NCI-H2196 treated with DMSO at 0.1 percent for 48 hours (cell line): ENCODE results near the gene ASPHD1.
"Not testable (repeated sequence)": the region's sequence is repeated elsewhere in the genome, so short reads cannot be mapped to it uniquely, and the experiment has no call there.

Experiments used
- DNase-seq: peaks from one replicate; lab custom pipeline; 2025; ENCODE audit not compliant: unreplicated experiment; lab: John Stamatoyannopoulos, UW

Gene ASPHD1, protein sequence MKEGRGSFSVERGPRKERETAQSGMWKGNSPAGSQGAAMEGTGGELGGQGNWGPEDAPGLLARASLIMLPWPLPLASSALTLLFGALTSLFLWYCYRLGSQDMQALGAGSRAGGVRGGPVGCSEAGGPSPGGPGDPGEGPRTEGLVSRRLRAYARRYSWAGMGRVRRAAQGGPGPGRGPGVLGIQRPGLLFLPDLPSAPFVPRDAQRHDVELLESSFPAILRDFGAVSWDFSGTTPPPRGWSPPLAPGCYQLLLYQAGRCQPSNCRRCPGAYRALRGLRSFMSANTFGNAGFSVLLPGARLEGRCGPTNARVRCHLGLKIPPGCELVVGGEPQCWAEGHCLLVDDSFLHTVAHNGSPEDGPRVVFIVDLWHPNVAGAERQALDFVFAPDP

DNA sequence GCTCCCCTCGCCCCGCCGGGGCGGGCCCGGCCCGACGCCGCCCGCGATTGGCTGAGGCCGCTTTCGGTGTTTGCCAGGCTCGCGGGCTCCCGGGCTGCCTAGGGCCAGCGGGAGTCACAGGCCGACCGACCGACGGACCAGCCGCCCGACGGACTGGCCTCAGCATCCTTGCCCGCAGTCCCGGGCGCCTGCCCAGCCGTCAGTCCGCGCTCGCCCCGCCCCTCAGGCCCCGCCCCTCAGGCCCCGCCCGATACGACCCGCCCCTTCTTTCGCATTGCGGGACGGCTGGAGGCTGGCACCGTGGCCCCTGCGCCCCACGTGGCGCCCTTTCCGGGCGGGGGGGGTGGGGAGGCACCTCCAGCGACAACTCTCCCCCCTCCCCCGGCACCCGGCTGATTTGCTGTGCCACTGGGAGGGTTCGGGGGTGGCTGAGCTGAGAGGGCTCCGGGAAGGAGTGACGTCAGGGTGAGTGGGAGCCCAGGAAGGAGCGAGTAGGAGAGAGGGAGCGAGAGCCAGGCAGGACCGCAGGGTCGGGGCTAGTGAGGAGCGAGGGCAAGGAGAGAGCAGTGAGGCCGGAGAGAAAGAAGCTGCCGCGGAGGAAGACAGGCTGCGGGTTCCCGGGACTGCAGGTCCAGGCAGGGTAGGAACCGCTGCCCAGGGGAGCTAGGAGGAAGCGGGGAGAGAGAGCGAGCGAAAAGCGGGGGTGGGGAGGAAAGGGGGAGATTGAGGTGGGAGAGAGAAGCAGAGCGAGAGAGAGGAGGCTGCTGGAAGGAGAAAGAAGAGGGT is at the start of gene ASPHD1:
TSS of gene ASPHD1 (plus strand) at position 387 of the 786 bp plus-strand sequence. CDS start 484 bp downstream, outside the sequence.
- DNase-seq: peak; percentile 72

DNA sequence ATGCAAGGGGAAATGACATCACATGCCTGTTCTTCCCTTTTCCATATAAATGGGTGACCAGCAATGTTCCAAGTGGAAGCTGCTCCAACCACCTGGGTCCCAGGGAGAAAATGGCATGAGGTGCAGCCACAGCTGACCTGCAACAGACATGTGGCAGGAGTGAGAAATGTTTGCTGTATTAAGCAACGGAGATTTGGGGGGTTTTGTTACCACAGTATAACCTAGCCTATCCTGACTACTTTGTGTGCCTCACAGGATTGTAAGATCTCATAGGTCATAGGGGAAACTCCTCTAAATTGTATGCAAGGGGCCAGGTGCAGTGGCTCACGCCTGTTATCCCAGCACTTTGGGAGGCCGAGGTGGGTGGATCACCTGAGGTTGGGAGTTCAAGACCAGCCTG is 49.3 kb upstream of the ASPHD1 start:
- no peak for DNase-seq

DNA sequence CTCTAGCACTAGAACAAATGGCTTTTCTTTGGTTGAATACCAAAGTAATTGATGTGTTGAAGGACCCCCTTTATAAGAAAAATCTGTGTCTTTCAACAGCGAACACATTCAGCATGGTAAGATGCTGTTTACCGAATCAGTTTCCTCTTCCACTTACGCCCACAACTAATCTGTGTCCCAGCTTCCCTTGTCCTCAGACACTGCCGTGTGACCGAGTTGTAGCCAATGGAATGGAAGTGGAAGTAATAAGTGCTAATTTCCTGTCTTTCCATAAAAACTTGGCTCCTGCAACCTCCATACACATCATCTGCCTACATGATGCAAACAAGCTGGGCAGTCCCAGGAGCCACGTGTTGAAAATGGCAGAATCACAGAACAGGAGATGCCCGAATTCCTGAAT is 47.6 kb upstream of the ASPHD1 start:
- DNase-seq: no peak

DNA sequence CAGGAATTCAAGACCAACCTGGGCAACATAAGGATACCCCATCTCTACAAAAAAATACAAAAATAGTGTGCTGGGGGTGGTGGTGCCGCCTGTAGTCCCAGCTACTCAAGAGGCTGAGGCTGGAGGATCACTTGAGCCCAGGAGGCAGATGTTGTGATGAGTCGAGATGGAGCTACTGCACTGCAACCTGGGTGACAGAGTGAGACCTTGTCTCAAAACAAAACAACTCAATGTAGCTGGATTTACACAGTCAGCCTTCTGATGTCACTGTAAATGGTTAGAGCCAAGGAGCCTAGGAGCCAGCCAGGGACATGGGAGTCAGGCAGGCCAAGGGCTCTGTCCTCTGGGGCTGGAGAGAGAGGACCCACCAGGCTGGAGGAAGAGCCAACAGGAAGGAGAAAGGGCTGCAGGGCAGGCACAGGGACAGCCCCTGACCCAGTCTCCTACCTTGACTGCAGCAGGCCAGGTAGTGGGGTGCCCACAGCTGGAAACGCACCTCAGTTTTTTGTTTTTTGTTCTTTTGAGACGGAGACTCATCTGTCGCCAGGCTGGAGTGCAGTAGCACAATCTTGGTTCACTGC is 45.7 kb upstream of the ASPHD1 start:
- DNase-seq: no peak

DNA sequence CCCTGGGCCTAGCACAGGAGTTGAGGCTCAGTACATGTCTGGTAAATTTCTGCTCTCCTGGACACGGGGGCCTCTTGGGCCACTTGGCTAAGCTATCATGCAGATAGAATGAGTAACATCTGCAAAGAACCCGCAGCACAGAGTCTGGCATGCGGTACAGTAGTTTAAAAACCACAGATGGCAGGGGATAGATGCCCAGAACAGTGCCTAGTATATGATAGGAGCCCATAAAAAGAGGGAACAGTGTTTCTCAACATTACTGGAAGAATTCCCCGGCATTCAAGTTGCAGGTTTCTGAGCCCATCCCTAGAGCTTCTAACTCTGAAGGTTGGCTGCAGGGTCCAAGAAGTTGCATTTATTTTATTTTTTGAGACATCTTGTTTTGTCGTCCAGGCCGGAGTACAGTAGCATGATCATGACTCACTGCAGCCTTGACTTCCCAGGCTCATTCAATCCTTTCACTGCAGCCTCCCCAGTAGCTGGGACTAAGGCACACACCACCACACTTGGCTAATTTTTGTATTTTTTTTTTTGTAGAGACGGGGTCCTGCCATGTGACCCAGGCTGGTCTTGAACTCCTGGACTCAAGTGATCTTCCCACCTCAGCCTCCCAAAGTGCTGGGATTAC is 43.0 kb upstream of the ASPHD1 start:
- no peak for DNase-seq

DNA sequence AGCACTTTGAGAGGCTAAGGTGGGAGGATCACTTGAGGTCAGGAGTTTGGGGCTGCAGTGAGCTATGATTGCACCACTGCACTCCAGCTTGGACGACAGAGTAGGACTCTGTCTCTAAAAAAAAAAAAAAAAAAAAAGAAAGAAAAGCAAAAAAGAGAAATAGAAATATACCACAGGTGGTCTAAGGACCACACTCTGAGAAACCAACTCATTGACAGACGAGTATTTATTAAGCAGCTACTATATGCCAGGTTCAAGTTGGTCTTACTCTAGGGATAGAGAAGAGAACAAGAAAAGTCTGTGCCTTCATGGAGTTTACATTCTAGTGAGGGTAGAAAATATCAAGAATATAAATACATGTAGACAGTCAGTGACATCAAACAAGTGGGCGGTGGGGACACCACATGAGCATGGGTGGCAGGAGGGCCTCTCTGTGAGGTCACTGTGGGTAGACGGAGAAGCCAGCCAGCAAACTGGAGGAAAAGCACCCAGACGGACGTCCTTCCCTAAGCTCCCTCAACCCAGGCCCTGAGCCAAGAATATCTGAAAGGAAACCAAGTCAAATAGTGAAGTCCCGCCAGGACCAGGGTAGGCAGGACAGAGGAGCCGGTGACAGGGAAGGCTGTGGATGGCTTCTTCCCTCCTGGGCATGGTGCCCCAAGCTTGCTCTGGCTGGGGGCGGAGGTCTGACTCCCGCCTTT is 42.0 kb upstream of the ASPHD1 start:
- DNase-seq: no peak

DNA sequence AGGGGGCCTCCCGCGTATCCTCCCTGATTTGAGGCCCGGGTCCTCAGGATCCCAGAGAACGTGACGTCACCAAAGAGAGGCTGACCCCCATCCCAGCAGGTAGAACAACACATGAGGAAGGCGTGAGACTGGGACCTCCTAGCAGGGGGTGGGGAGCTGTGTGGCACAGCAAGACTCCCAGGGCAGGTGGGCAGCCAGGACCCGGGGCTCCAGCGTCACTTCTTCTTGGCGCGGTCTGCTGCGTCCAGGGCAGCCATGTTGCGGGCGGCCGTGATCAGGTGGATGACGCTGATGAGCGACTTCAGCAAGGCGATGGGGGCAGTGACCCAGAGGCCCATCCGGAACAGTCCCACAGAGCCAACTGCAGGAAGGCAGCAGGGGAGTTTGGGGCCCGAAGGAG is 41.3 kb upstream of the ASPHD1 start:
- DNase-seq: no peak

DNA sequence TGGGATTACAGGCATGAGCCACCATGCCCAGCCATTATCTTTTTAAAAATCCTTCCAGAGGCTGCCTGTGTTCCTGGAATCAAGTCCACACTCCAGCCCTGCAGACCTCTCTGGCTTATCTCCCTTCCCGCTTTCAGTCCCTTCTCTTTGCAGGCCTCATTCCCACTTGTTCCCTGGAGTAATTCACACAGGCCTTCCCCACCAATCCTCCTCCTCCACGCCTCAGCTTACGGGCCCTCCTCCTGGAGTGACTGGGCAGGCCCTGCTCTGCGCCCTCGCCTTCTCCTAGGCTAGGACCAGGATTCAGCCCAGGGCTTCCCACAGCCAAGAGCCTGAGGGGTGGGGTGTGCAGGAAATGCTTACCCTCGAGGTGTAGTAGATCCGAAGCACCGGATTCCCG is 40.1 kb upstream of the ASPHD1 start:
- DNase-seq: no peak

DNA sequence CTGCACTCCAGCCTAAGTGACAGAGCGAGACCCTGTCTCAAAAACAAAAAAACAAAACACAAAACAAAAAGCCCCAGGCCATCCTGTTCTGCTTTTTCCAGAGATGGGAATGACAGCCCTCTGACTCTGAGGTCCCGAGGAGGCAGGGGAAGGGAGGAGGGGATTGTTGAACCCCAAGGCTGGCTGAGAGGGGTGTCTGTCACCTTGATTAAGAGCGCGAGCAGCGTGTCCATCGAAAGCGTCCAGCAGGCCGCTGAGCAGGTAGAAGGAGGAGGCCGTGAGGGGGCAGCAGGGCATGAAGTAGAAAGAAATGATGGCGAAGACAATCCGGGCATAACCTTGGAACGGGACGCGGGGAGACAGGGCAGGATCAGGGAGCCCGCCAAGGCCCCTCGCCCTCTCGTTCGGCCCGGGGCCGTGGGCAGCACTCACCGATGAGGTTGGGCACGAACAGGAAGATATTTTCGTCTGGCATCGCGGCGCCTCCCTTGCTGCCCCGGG is 37.9 kb upstream of the ASPHD1 start:
- no peak for DNase-seq

DNA sequence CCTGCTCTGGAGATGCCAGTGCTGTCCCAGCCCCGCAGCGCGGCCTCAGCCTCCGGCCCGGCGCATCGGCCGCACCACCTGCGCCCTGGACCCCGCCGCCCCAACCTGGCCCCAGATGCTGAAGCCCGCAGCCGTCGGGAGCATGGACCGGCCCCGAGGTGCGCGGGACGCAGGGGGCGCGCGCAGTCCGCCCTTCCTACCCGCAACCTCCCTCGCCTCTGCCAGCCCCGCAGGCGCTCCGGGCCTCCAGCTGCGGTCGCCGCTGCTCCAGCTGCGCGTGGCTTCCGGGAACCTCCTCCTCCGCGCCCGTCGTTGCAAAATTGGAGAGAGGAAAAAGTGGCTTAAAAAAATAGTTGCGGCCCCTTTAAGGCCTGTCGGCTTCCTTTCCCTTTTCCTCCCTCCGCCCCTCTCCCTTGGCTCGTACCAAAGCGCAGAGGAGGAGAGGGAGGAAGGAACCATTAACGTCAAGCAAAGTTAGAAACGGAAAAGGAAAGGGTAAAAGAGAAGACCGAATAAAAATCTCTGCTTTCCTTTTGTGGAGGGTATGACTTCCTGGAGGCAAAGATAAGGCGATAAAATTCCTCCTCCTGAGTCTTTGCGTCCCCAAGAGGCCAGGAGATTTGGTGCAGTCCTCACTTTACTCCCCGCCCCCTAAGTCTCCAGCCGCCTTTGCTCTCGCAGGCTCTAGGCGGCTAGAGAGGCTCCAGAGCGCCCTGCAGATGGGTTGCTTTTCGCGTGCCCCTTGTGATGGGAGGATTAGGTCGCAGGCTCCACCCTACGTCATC is 37.2 kb upstream of the ASPHD1 start, which contains the start of gene CDIPT:
TSS of gene CDIPT (minus strand) at position 343 of the 785 bp plus-strand sequence. CDS start 369 bp downstream, outside the sequence.
- DNase-seq: peak; percentile 93

DNA sequence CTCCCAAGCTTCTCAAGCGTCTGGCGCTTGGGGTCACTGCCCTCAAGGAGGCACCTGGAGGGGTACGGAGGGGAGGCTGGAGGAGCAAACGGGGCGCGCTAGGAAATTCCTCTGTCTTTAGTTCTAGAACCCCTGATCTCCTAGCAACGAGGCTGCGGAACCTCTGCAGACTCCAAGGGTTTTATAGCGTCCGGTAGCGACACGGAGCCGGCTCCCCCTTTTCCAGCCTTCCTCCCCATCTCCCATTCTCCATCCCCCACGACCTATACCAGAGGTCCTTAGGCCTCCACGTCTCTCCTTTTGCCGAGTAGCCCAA is 36.7 kb upstream of the ASPHD1 start:
- no peak for DNase-seq

DNA sequence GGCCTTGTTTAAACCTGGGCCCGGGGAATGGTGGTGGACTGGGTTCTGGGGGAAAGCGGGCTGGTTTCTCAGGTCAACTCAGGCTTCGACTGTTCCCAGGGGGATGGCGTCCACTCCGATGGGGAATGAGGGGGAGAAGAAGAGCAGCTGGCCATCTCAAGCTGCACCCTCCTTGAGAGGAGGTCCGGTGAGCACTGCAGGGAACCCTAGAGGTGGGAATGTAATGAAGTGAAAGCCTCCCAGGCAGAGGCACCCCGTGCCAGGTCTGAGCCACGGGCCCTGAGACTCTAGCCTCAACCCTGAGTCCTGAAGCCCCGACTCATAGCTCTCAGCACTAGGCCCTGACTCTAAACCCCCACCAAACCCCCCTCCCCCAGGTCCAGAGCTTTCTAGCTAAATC is 36.1 kb upstream of the ASPHD1 start:
- no peak for DNase-seq

DNA sequence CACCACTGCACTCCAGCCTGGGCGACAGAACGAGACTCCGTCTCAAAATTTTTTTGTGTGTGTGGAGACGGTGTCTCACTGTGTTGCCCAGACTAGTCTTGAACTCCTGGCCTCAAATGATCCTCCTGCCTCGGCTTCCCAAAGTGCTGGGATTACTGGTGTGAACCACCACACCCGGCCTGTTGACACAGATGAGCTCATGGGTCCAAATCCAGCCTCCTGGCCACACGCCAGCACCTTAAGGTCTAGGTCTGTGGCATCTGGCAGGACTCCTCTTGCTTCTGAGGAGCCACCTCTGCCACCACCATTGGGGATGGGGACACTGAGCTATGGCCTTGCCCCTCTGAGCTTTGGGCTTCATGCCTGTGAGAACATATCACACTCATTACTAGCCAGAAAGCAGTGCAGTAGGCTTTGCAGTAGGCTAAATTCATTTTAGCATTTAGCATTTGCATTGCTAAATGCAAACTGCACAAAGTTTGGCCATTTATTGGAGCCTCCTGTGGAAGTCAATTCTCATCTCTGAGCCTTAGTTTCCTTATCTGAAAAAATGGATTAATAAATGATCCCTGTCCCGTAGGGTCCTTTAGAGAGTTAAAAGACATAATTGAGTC is 31.8 kb upstream of the ASPHD1 start:
- DNase-seq: no peak

DNA sequence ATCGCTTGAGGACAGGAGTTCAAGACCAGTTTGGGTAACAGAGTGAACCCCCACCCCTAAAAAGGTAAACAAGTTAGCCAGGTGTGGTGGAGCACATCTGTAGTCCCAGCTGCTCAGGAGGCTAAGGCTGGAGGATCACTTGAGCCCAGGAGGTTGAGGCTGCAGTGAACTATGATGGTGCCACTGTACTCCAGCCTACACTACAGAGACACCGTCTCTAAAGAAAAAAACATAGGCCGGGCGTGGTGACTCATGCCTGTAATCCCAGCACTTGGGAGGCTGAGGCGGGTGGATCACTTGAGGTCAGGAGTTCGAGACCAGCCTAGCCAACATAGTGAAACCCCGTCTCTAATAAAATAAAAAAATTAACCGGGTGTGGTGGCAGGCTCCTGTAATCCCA is 31.2 kb upstream of the ASPHD1 start:
- not testable (repeated sequence) for DNase-seq

DNA sequence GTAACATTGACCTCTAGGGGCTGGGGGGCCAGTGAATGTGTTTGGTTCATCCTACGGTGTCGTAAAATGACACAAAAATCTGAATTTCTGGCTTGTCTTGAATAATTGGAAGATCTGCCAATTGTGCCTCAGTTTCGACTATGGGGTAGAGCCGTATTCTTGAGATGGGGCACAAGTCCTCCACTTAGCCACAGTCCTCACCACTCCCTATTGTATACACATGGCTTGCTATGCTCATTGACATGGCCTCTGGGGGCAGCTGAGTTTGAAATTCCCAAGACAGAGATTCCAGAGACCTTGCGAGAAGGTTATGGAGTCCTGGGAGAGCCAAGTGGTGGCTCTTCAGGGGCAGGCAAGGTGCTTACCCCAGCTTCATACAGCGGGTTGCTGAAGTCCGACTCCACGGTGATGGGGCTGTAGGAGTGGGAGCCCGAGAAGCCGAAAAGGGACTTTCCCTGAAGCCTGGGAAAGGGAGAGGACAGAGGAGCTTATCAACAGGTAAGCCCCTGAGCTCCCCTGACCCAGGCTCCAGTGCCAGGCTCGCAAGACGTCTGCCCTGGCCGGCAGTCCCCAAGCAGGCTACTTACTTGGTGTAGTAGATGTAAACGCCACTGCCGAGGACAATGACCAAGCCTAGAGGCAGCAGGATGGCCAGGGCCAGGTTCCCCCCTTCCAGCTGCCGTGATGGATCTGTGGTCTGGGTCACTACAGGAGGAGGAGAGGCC is 28.3 kb upstream of the ASPHD1 start:
- no peak for DNase-seq

DNA sequence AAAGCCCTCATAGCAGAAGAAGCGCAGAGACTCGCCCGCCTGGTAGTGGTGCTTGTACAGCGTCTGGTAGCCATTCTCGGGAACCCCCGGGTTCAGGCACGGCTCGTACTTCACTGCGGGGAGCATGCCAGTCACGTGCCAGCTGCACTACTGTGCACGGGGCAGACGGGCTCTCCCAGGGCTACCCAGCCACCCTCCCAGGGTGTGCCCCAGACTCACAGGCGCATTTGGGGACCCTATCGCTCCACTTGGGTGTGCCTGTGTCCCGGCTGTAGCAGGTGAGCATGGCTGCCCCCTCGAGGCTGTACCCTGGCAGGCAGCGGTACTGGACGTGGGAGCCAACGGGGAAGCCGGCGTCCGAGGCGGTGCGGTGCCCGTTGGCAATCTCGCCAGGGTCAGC is 27.0 kb upstream of the ASPHD1 start:
- no peak for DNase-seq

DNA sequence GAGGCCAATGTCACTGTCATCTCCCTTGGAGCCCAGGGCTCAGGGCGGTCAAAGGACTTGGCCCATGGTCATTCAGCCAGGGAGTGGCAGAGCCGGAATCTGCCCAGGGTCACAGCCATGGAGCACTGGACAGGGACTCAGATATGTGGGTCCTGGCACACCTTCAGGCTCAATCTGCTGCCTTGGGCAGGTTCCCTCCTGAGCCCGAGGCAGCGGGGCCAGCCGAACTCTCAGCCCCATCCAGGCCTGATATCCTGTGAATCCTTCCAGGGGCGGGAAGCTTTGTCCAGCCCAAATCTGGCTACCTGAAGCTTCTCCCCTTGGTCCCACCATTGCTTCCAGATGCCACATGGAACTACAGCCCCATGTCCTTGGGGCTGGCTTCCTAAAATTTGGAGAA is 25.1 kb upstream of the ASPHD1 start:
- no peak for DNase-seq

DNA sequence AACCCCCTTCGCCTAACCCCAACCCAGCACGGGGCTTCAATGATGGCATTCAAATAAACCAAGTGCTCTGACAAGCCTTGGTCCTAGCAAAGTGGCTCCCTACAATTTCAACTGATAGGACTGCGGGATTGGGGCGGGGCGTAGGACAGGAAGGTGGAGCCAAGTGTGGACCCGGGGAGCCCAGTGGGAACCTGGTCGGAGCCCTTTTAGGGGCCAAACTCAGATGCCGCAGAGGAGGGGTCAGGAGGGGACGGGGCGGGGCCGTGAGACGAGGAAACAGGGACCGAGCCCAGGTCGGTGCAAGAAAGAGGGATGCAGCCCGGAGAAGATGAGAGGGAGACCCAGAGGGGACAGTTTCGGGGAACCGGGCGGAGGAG is 24.1 kb upstream of the ASPHD1 start:
- no peak for DNase-seq
